ENCODE measurements around the gene THRB.

The THRB gene

GRCh38 chr3:24237971-24238706, 256.5 kb downstream of the THRB start:
- peak; percentile 65 for TF ChIP-seq CTCF (IDR thresholded peaks at IDR 0.05)
- Histone ChIP-seq H3K36me3 (ENCODE audit: control insufficient read depth, insufficient read depth, low read length) (no peaks in the 10 kb centered on the region), H3K9ac (no peak overlapping the region), H3K79me2 (no peaks in the 10 kb centered on the region), H3K27me3 (ENCODE audit: control insufficient read depth, insufficient read depth, low read length) (no peaks in the 10 kb centered on the region), H3K9me3 (ENCODE audit: control insufficient read depth, low read length) (no peaks in the 10 kb centered on the region), H3K4me2 (ENCODE audit: low read length) (no peak overlapping the region), H3K4me1 (no peaks in the 10 kb centered on the region), H2AFZ (no peak overlapping the region), H3K4me3 (ENCODE audit: low read depth, low read length) (no peak overlapping the region), H3K27ac (no peak overlapping the region)

DNA sequence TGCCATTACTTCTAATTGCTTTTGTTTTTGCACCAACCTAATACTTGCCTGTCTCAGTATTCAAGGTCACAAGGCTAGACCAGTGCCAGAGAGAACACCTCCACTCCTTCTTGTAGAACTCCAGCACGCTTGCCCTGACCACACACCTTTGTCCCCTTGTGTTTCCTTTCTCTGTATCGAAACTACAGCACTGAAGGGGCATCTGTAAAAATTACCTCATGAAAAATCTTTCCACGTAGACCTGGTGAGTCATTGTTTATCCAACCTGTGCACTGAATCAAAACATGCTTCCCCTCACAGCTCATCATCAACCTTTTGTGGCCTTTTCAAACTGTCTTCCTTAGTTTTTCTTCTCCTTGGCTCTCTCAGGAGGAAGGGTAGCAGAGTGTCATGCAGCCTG, 259.5 kb downstream of the THRB start:
- Histone ChIP-seq H3K9me3 (ENCODE audit: control insufficient read depth, low read length) (no peaks in the 10 kb centered on the region), H3K4me1 (no peaks in the 10 kb centered on the region), H3K79me2 (no peaks in the 10 kb centered on the region), H3K4me3 (ENCODE audit: low read depth, low read length) (no peak overlapping the region), H3K27ac (no peak overlapping the region), H3K9ac (no peak overlapping the region), H3K36me3 (ENCODE audit: control insufficient read depth, insufficient read depth, low read length) (no peaks in the 10 kb centered on the region), H3K4me2 (ENCODE audit: low read length) (no peak overlapping the region), H2AFZ (no peak overlapping the region), H3K27me3 (ENCODE audit: control insufficient read depth, insufficient read depth, low read length) (no peaks in the 10 kb centered on the region)
- TF ChIP-seq CTCF (IDR thresholded peaks at IDR 0.05) = no peak

- Histone ChIP-seq H3K79me2 (no peaks in the 10 kb centered on the region), H3K4me2 (ENCODE audit: low read length) (no peak overlapping the region), H3K36me3 (ENCODE audit: control insufficient read depth, insufficient read depth, low read length) (no peaks in the 10 kb centered on the region), H3K4me3 (ENCODE audit: low read depth, low read length) (no peak overlapping the region), H3K27ac (no peak overlapping the region), H3K4me1 (no peaks in the 10 kb centered on the region), H3K9ac (no peak overlapping the region), H3K27me3 (ENCODE audit: control insufficient read depth, insufficient read depth, low read length) (no peaks in the 10 kb centered on the region), H2AFZ (no peak overlapping the region), H3K9me3 (ENCODE audit: control insufficient read depth, low read length) (no peaks in the 10 kb centered on the region)
- no peak for TF ChIP-seq CTCF (IDR thresholded peaks at IDR 0.05)
Observed at GRCh38 chr3:24232784-24233183, 261.9 kb downstream of the THRB start.

GRCh38 chr3:24229468-24230221, 265.0 kb downstream of the THRB start:
- TF ChIP-seq CTCF (IDR thresholded peaks at IDR 0.05) = no peak
- Histone ChIP-seq H3K9me3 (ENCODE audit: control insufficient read depth, low read length) (no peaks in the 10 kb centered on the region), H3K9ac (no peak overlapping the region), H3K36me3 (ENCODE audit: control insufficient read depth, insufficient read depth, low read length) (no peaks in the 10 kb centered on the region), H3K4me2 (ENCODE audit: low read length) (no peak overlapping the region), H2AFZ (no peak overlapping the region), H3K4me3 (ENCODE audit: low read depth, low read length) (no peak overlapping the region), H3K79me2 (no peaks in the 10 kb centered on the region), H3K4me1 (no peaks in the 10 kb centered on the region), H3K27ac (no peak overlapping the region), H3K27me3 (ENCODE audit: control insufficient read depth, insufficient read depth, low read length) (no peaks in the 10 kb centered on the region)
